Measurements from ENCODE around the gene PTH.

The PTH gene

GRCh38 chr11:13495929-13496328, at the start of gene PTH:
Gene PTH (minus strand): TSS chr11:13495997. CDS start chr11:13492855, 3,142 bp downstream.
- Histone ChIP-seq H3K9ac (ENCODE audit: low read length) (no peak within 1 kb of the TSS), H3K27me3 (ENCODE audit: control insufficient read depth, insufficient read depth, low read length) (no peaks in the 10 kb centered on the region), H3K4me3 (ENCODE audit: low read length) (no peak within 1 kb of the TSS), H3K4me1 (ENCODE audit: control insufficient read depth, insufficient read depth, low read length) (peaks cover 4% of the 10 kb centered on the region), H3K36me3 (ENCODE audit: control insufficient read depth, insufficient read depth, low read length) (no peaks in the 10 kb centered on the region), H3K9me3 (ENCODE audit: control insufficient read depth, low read length) (no peaks in the 10 kb centered on the region)

GRCh38 chr11:13538044-13538443, 42.2 kb upstream of the PTH start:
- Histone ChIP-seq H3K9me3 (ENCODE audit: control insufficient read depth, low read length) (no peaks in the 10 kb centered on the region), H3K9ac (ENCODE audit: low read length) (no peak overlapping the region), H3K4me1 (ENCODE audit: control insufficient read depth, insufficient read depth, low read length) (no peaks in the 10 kb centered on the region), H3K36me3 (ENCODE audit: control insufficient read depth, insufficient read depth, low read length) (no peaks in the 10 kb centered on the region), H3K27me3 (ENCODE audit: control insufficient read depth, insufficient read depth, low read length) (no peaks in the 10 kb centered on the region), H3K4me3 (ENCODE audit: low read length) (no peak overlapping the region)

- no peak overlapping the region for H3K9ac ChIP-seq (ENCODE audit: low read length)
- no peaks in the 10 kb centered on the region for H3K36me3 ChIP-seq (ENCODE audit: control insufficient read depth, insufficient read depth, low read length)
- H3K27me3 ChIP-seq (ENCODE audit: control insufficient read depth, insufficient read depth, low read length): no peaks in the 10 kb centered on the region
- H3K4me1 ChIP-seq (ENCODE audit: control insufficient read depth, insufficient read depth, low read length): no peaks in the 10 kb centered on the region
- no peak overlapping the region for H3K4me3 ChIP-seq (ENCODE audit: low read length)
- no peaks in the 10 kb centered on the region for H3K9me3 ChIP-seq (ENCODE audit: control insufficient read depth, low read length)
These were observed 40.0 kb upstream of the PTH start for GRCh38 chr11:13535819-13536218.

GRCh38 chr11:13534358-13534757, 38.6 kb upstream of the PTH start:
- no peaks in the 10 kb centered on the region for H3K36me3 ChIP-seq (ENCODE audit: control insufficient read depth, insufficient read depth, low read length)
- no peak overlapping the region for H3K4me3 ChIP-seq (ENCODE audit: low read length)
- H3K9me3 ChIP-seq (ENCODE audit: control insufficient read depth, low read length): no peaks in the 10 kb centered on the region
- H3K4me1 ChIP-seq (ENCODE audit: control insufficient read depth, insufficient read depth, low read length): no peaks in the 10 kb centered on the region
- H3K27me3 ChIP-seq (ENCODE audit: control insufficient read depth, insufficient read depth, low read length): no peaks in the 10 kb centered on the region
- H3K9ac ChIP-seq (ENCODE audit: low read length): no peak overlapping the region

- Histone ChIP-seq H3K9me3 (ENCODE audit: control insufficient read depth, low read length) (no peaks in the 10 kb centered on the region), H3K27me3 (ENCODE audit: control insufficient read depth, insufficient read depth, low read length) (no peaks in the 10 kb centered on the region), H3K4me1 (ENCODE audit: control insufficient read depth, insufficient read depth, low read length) (no peaks in the 10 kb centered on the region), H3K9ac (ENCODE audit: low read length) (no peak overlapping the region), H3K4me3 (ENCODE audit: low read length) (no peak overlapping the region), H3K36me3 (ENCODE audit: control insufficient read depth, insufficient read depth, low read length) (no peaks in the 10 kb centered on the region)
These were observed 29.5 kb upstream of the PTH start for GRCh38 chr11:13525257-13525656.

- Histone ChIP-seq H3K27me3 (ENCODE audit: control insufficient read depth, insufficient read depth, low read length) (no peaks in the 10 kb centered on the region), H3K36me3 (ENCODE audit: control insufficient read depth, insufficient read depth, low read length) (no peaks in the 10 kb centered on the region), H3K4me1 (ENCODE audit: control insufficient read depth, insufficient read depth, low read length) (no peaks in the 10 kb centered on the region), H3K9ac (ENCODE audit: low read length) (no peak overlapping the region), H3K4me3 (ENCODE audit: low read length) (no peak overlapping the region), H3K9me3 (ENCODE audit: control insufficient read depth, low read length) (no peaks in the 10 kb centered on the region)
These were observed 7.6 kb upstream of the PTH start for GRCh38 chr11:13503393-13503792.

- Histone ChIP-seq H3K36me3 (ENCODE audit: control insufficient read depth, insufficient read depth, low read length) (no peaks in the 10 kb centered on the region), H3K9me3 (ENCODE audit: control insufficient read depth, low read length) (no peaks in the 10 kb centered on the region), H3K27me3 (ENCODE audit: control insufficient read depth, insufficient read depth, low read length) (no peaks in the 10 kb centered on the region), H3K9ac (ENCODE audit: low read length) (no peak overlapping the region), H3K4me3 (ENCODE audit: low read length) (no peak overlapping the region), H3K4me1 (ENCODE audit: control insufficient read depth, insufficient read depth, low read length) (no peaks in the 10 kb centered on the region)
These were observed 6.7 kb upstream of the PTH start for GRCh38 chr11:13502492-13502891.

- Histone ChIP-seq H3K27me3 (ENCODE audit: control insufficient read depth, insufficient read depth, low read length) (no peaks in the 10 kb centered on the region), H3K9me3 (ENCODE audit: control insufficient read depth, low read length) (no peaks in the 10 kb centered on the region), H3K36me3 (ENCODE audit: control insufficient read depth, insufficient read depth, low read length) (no peaks in the 10 kb centered on the region), H3K4me3 (ENCODE audit: low read length) (no peak overlapping the region), H3K9ac (ENCODE audit: low read length) (no peak overlapping the region), H3K4me1 (ENCODE audit: control insufficient read depth, insufficient read depth, low read length) (peaks cover 4% of the 10 kb centered on the region)
These were observed 1.7 kb downstream of the PTH start for GRCh38 chr11:13494051-13494450.

- Histone ChIP-seq H3K4me1 (ENCODE audit: control insufficient read depth, insufficient read depth, low read length) (no peaks in the 10 kb centered on the region), H3K27me3 (ENCODE audit: control insufficient read depth, insufficient read depth, low read length) (no peaks in the 10 kb centered on the region), H3K9me3 (ENCODE audit: control insufficient read depth, low read length) (no peaks in the 10 kb centered on the region), H3K4me3 (ENCODE audit: low read length) (no peak overlapping the region), H3K36me3 (ENCODE audit: control insufficient read depth, insufficient read depth, low read length) (no peaks in the 10 kb centered on the region), H3K9ac (ENCODE audit: low read length) (no peak overlapping the region)
These were observed 8.2 kb downstream of the PTH start for GRCh38 chr11:13487661-13488030.

- Histone ChIP-seq H3K9me3 (ENCODE audit: control insufficient read depth, low read length) (no peaks in the 10 kb centered on the region), H3K36me3 (ENCODE audit: control insufficient read depth, insufficient read depth, low read length) (no peaks in the 10 kb centered on the region), H3K9ac (ENCODE audit: low read length) (no peak overlapping the region), H3K27me3 (ENCODE audit: control insufficient read depth, insufficient read depth, low read length) (no peaks in the 10 kb centered on the region), H3K4me1 (ENCODE audit: control insufficient read depth, insufficient read depth, low read length) (no peaks in the 10 kb centered on the region), H3K4me3 (ENCODE audit: low read length) (no peak overlapping the region)
These were observed 8.7 kb downstream of the PTH start for GRCh38 chr11:13486926-13487660.

- Histone ChIP-seq H3K9ac (ENCODE audit: low read length) (no peak overlapping the region), H3K36me3 (ENCODE audit: control insufficient read depth, insufficient read depth, low read length) (no peaks in the 10 kb centered on the region), H3K4me3 (ENCODE audit: low read length) (no peak overlapping the region), H3K27me3 (ENCODE audit: control insufficient read depth, insufficient read depth, low read length) (no peaks in the 10 kb centered on the region), H3K4me1 (ENCODE audit: control insufficient read depth, insufficient read depth, low read length) (no peaks in the 10 kb centered on the region), H3K9me3 (ENCODE audit: control insufficient read depth, low read length) (no peaks in the 10 kb centered on the region)
These were observed 15.6 kb downstream of the PTH start for GRCh38 chr11:13480198-13480597.

GRCh38 chr11:13479688-13480087, 16.1 kb downstream of the PTH start:
- Histone ChIP-seq H3K9ac (ENCODE audit: low read length) (no peak overlapping the region), H3K9me3 (ENCODE audit: control insufficient read depth, low read length) (no peaks in the 10 kb centered on the region), H3K4me3 (ENCODE audit: low read length) (no peak overlapping the region), H3K4me1 (ENCODE audit: control insufficient read depth, insufficient read depth, low read length) (no peaks in the 10 kb centered on the region), H3K36me3 (ENCODE audit: control insufficient read depth, insufficient read depth, low read length) (no peaks in the 10 kb centered on the region), H3K27me3 (ENCODE audit: control insufficient read depth, insufficient read depth, low read length) (no peaks in the 10 kb centered on the region)

- H3K9ac ChIP-seq (ENCODE audit: low read length): no peak overlapping the region
- no peaks in the 10 kb centered on the region for H3K4me1 ChIP-seq (ENCODE audit: control insufficient read depth, insufficient read depth, low read length)
- H3K9me3 ChIP-seq (ENCODE audit: control insufficient read depth, low read length): no peaks in the 10 kb centered on the region
- H3K27me3 ChIP-seq (ENCODE audit: control insufficient read depth, insufficient read depth, low read length): no peaks in the 10 kb centered on the region
- no peaks in the 10 kb centered on the region for H3K36me3 ChIP-seq (ENCODE audit: control insufficient read depth, insufficient read depth, low read length)
- H3K4me3 ChIP-seq (ENCODE audit: low read length): no peak overlapping the region
These were observed 20.7 kb downstream of the PTH start for GRCh38 chr11:13475091-13475490.

All from mucosa of stomach (tissue), 1 donor.